Measurements from ENCODE around the gene OR3A2. TPM values are rescaled to one million over a fixed set of nuclear protein-coding genes. Genes with fewer than 3 reads are reported as not detected.
A peak's percentile ranks its signal among the peaks of the same experiment; 100 is the strongest.
"Not testable (repeated sequence)": the region's sequence is repeated elsewhere in the genome, so short reads cannot be mapped to it uniquely, and the experiment has no call there.

Gene OR3A2
- total RNA-seq = 0.59 TPM
- 1 to 10 TPM in 1 of 4 donors, under 1 TPM in 2, not detected in 1; 0.10 to 1.0 (median 0.39) TPM for polyA plus RNA-seq

- peaks cover 3% of the 10 kb centered on the region for H3K27me3 ChIP-seq (ENCODE audit: control insufficient read depth, insufficient read depth, low read length)
- DNase-seq = peak; percentile 12 to 33 (median 18)
- ATAC-seq (ENCODE audit: low read depth in 2 of 2) = peak; percentile 70 to 90
- no peaks in the 10 kb centered on the region for H3K36me3 ChIP-seq (ENCODE audit: control insufficient read depth, insufficient read depth, low read length)
- H3K27me3 Mint-ChIP-seq = peaks cover 25% of the 10 kb centered on the region
- H3K36me3 Mint-ChIP-seq = no peaks in the 10 kb centered on the region
- H3K4me1 Mint-ChIP-seq = no peaks in the 10 kb centered on the region
- peaks cover 0 to 5% (median 0%) of the 10 kb centered on the region in 7 donors for H3K9me3 Mint-ChIP-seq
- H3K27ac Mint-ChIP-seq = peak within 1 kb of the TSS; percentile 8 to 33 (median 14)
- H3K27ac ChIP-seq (ENCODE audit: insufficient read depth, low read length, poor library complexity, severe bottlenecking) = no peak within 1 kb of the TSS
- no peak within 1 kb of the TSS for H3K4me3 ChIP-seq (ENCODE audit: low read depth, low read length)
- no peaks in the 10 kb centered on the region for H3K9me3 ChIP-seq (ENCODE audit: control insufficient read depth in 2 of 2, low read length in 2 of 2)
- H3K4me1 ChIP-seq (ENCODE audit: control insufficient read depth, insufficient read depth, low read length, poor library complexity, severe bottlenecking) = no peaks in the 10 kb centered on the region
- H3K4me3 Mint-ChIP-seq = peak within 1 kb of the TSS in 3 of 4 donors; percentile 67 to 81 (median 74)
These were observed at the start of gene OR3A2 for GRCh38 chr17:3385869-3386816. Gene OR3A2 (minus strand): TSS chr17:3386308.

GRCh38 chr17:3433741-3434140 is 47.6 kb upstream of the OR3A2 start, which contains the start of gene OR1E2:
Gene OR1E2 (minus strand): TSS chr17:3433841. CDS start chr17:3433841, 0 bp downstream.
- no peak within 1 kb of the TSS for H3K27ac ChIP-seq (ENCODE audit: insufficient read depth, low read length, poor library complexity, severe bottlenecking)
- no peaks in the 10 kb centered on the region for H3K4me1 ChIP-seq (ENCODE audit: control insufficient read depth, insufficient read depth, low read length, poor library complexity, severe bottlenecking)
- H3K4me3 ChIP-seq (ENCODE audit: low read depth, low read length) = no peak within 1 kb of the TSS
- no peak within 1 kb of the TSS for H3K4me3 Mint-ChIP-seq
- ATAC-seq (ENCODE audit: low read depth in 2 of 2) = no peak
- no peaks in the 10 kb centered on the region for H3K9me3 ChIP-seq (ENCODE audit: control insufficient read depth in 2 of 2, low read length in 2 of 2)
- H3K36me3 ChIP-seq (ENCODE audit: control insufficient read depth, insufficient read depth, low read length) = no peaks in the 10 kb centered on the region
- H3K9me3 Mint-ChIP-seq = peaks cover 0 to 6% (median 2%) of the 10 kb centered on the region in 7 donors
- peaks cover 37% of the 10 kb centered on the region for H3K27me3 Mint-ChIP-seq
- H3K4me1 Mint-ChIP-seq = no peaks in the 10 kb centered on the region
- no peaks in the 10 kb centered on the region for H3K36me3 Mint-ChIP-seq
- DNase-seq = no peak
- H3K27me3 ChIP-seq (ENCODE audit: control insufficient read depth, insufficient read depth, low read length) = peaks cover 10% of the 10 kb centered on the region
- H3K27ac Mint-ChIP-seq = no peak within 1 kb of the TSS

GRCh38 chr17:3433215-3433614 is 47.1 kb upstream of the OR3A2 start:
- DNase-seq, H3K36me3 Mint-ChIP-seq: not testable (repeated sequence)

DNA sequence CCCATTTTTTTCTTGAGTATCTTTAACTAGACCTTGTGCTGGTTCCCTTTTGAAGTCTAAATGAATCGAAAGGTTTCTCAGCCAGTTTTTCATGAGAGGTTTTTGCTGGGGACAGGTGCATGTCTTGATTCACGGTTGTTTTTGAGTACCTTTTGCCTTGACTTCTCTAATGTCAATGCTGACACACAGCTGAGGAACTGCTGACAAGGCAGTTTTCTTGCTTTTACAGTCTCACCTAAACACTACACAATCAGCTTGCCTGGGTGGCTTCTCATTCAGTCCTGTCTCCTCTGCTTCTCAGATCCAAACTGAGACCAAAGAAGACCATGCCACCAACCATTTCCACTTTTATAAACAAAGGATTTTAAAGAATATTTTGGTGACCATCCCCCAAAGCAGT is 32.1 kb upstream of the OR3A2 start:
- ATAC-seq (ENCODE audit: low read depth in 2 of 2) (no peak), DNase-seq (no peak)
- Mint-ChIP-seq H3K4me1 (no peaks in the 10 kb centered on the region), H3K27me3 (peaks cover 12% of the 10 kb centered on the region), H3K27ac (no peak overlapping the region), H3K36me3 (no peaks in the 10 kb centered on the region), H3K9me3 (peaks cover 0 to 3% (median 0%) of the 10 kb centered on the region in 7 donors), H3K4me3 (no peak overlapping the region)
- Histone ChIP-seq H3K27ac (ENCODE audit: insufficient read depth, low read length, poor library complexity, severe bottlenecking) (no peak overlapping the region), H3K9me3 (ENCODE audit: control insufficient read depth in 2 of 2, low read length in 2 of 2) (no peaks in the 10 kb centered on the region), H3K4me1 (ENCODE audit: control insufficient read depth, insufficient read depth, low read length, poor library complexity, severe bottlenecking) (no peaks in the 10 kb centered on the region), H3K27me3 (ENCODE audit: control insufficient read depth, insufficient read depth, low read length) (peaks cover 3% of the 10 kb centered on the region), H3K4me3 (ENCODE audit: low read depth, low read length) (no peak overlapping the region), H3K36me3 (ENCODE audit: control insufficient read depth, insufficient read depth, low read length) (no peaks in the 10 kb centered on the region)

More at GRCh38 chr17:3433215-3433614, 47.1 kb upstream of the OR3A2 start:
- H3K4me3 ChIP-seq (ENCODE audit: low read depth, low read length); H3K9me3 Mint-ChIP-seq; H3K27me3 ChIP-seq (ENCODE audit: control insufficient read depth, insufficient read depth, low read length); H3K36me3 ChIP-seq (ENCODE audit: control insufficient read depth, insufficient read depth, low read length); H3K4me3 Mint-ChIP-seq; H3K9me3 ChIP-seq (ENCODE audit: control insufficient read depth in 2 of 2, low read length in 2 of 2); H3K27ac ChIP-seq (ENCODE audit: insufficient read depth, low read length, poor library complexity, severe bottlenecking); ATAC-seq (ENCODE audit: low read depth in 2 of 2); H3K4me1 ChIP-seq (ENCODE audit: control insufficient read depth, insufficient read depth, low read length, poor library complexity, severe bottlenecking); H3K4me1 Mint-ChIP-seq; H3K27ac Mint-ChIP-seq: not testable (repeated sequence)
- peaks cover 32% of the 10 kb centered on the region for H3K27me3 Mint-ChIP-seq

GRCh38 chr17:3415610-3416009 is 29.5 kb upstream of the OR3A2 start:
- H3K36me3 Mint-ChIP-seq = no peaks in the 10 kb centered on the region
- no peak overlapping the region for H3K4me3 Mint-ChIP-seq
- no peak for DNase-seq
- no peak for ATAC-seq (ENCODE audit: low read depth in 2 of 2)
- peaks cover 17% of the 10 kb centered on the region for H3K27me3 Mint-ChIP-seq
- no peaks in the 10 kb centered on the region for H3K36me3 ChIP-seq (ENCODE audit: control insufficient read depth, insufficient read depth, low read length)
- H3K4me1 Mint-ChIP-seq = peaks cover 0 to 2% (median 0%) of the 10 kb centered on the region in 4 donors
- peaks cover 3% of the 10 kb centered on the region for H3K27me3 ChIP-seq (ENCODE audit: control insufficient read depth, insufficient read depth, low read length)
- H3K9me3 Mint-ChIP-seq = peaks cover 0 to 3% (median 0%) of the 10 kb centered on the region in 7 donors
- no peaks in the 10 kb centered on the region for H3K9me3 ChIP-seq (ENCODE audit: control insufficient read depth in 2 of 2, low read length in 2 of 2)
- no peak overlapping the region for H3K27ac Mint-ChIP-seq
- H3K4me3 ChIP-seq (ENCODE audit: low read depth, low read length) = no peak overlapping the region
- no peak overlapping the region for H3K27ac ChIP-seq (ENCODE audit: insufficient read depth, low read length, poor library complexity, severe bottlenecking)
- no peaks in the 10 kb centered on the region for H3K4me1 ChIP-seq (ENCODE audit: control insufficient read depth, insufficient read depth, low read length, poor library complexity, severe bottlenecking)

DNA sequence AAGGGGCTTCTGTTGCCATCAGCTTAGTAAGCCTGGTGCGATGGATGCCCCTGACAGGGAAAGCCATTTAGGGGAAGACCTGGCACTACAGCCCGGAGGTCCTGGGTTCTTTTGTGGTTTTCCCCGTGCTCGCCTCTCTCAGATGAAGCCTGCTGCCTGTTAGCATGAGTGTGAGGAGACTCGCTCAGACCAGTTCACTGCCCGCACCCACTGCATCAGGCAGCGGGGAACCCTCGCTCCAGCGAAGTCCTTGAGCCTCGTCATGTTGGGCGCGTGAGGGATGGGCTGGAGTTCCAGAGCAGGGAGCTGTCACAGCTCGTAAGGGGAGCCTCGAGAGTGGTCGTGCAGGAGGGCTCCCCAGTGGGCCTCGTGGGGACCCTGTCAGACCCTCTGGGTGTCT is 26.1 kb upstream of the OR3A2 start:
- not testable (repeated sequence) for H3K4me3 ChIP-seq (ENCODE audit: low read depth, low read length)

GRCh38 chr17:3411070-3411469 is 25.0 kb upstream of the OR3A2 start, which contains the start of gene OR3A3:
Gene OR3A3 (plus strand): TSS chr17:3411370.
- Histone ChIP-seq H3K27ac (ENCODE audit: insufficient read depth, low read length, poor library complexity, severe bottlenecking) (no peak within 1 kb of the TSS), H3K9me3 (ENCODE audit: control insufficient read depth in 2 of 2, low read length in 2 of 2) (peaks cover 5 to 8% of the 10 kb centered on the region in 2 experiments), H3K4me3 (ENCODE audit: low read depth, low read length) (no peak within 1 kb of the TSS), H3K4me1 (ENCODE audit: control insufficient read depth, insufficient read depth, low read length, poor library complexity, severe bottlenecking) (no peaks in the 10 kb centered on the region), H3K27me3 (ENCODE audit: control insufficient read depth, insufficient read depth, low read length) (peaks cover 4% of the 10 kb centered on the region), H3K36me3 (ENCODE audit: control insufficient read depth, insufficient read depth, low read length) (no peaks in the 10 kb centered on the region)
- Mint-ChIP-seq H3K36me3 (no peaks in the 10 kb centered on the region), H3K27ac (no peak within 1 kb of the TSS), H3K4me1 (peaks cover 0 to 2% (median under 1%) of the 10 kb centered on the region in 4 donors), H3K9me3 (peaks cover 0 to 24% (median 7%) of the 10 kb centered on the region in 7 donors), H3K27me3 (peaks cover 10% of the 10 kb centered on the region), H3K4me3 (no peak within 1 kb of the TSS)
- ATAC-seq (ENCODE audit: low read depth in 2 of 2) (no peak), DNase-seq (no peak)

More for the DNA sequence above, 26.1 kb upstream of the OR3A2 start:
- H3K4me3 Mint-ChIP-seq; H3K4me1 Mint-ChIP-seq; H3K27ac ChIP-seq (ENCODE audit: insufficient read depth, low read length, poor library complexity, severe bottlenecking); H3K27ac Mint-ChIP-seq; DNase-seq; H3K9me3 ChIP-seq (ENCODE audit: control insufficient read depth in 2 of 2, low read length in 2 of 2); H3K36me3 ChIP-seq (ENCODE audit: control insufficient read depth, insufficient read depth, low read length); H3K27me3 ChIP-seq (ENCODE audit: control insufficient read depth, insufficient read depth, low read length); H3K36me3 Mint-ChIP-seq; ATAC-seq (ENCODE audit: low read depth in 2 of 2); H3K4me1 ChIP-seq (ENCODE audit: control insufficient read depth, insufficient read depth, low read length, poor library complexity, severe bottlenecking): not testable (repeated sequence)
- peaks cover 0 to 18% (median 7%) of the 10 kb centered on the region in 7 donors for H3K9me3 Mint-ChIP-seq
- peaks cover 15% of the 10 kb centered on the region for H3K27me3 Mint-ChIP-seq
